ENCODE results near the gene CRADD.
"Not testable (repeated sequence)": the region's sequence is repeated elsewhere in the genome, so short reads cannot be mapped to it uniquely, and the experiment has no call there.

CRADD gene

GRCh38 chr12:93862424-93862823, 185.2 kb downstream of the CRADD start:
- no peak for DNase-seq (ENCODE audit: low read depth in 3 of 3, low spot score in 1 of 3)

GRCh38 chr12:93865751-93866150, 188.6 kb downstream of the CRADD start:
- DNase-seq (ENCODE audit: low read depth in 3 of 3, low spot score in 1 of 3) = no peak

- no peak for DNase-seq (ENCODE audit: low read depth in 3 of 3, low spot score in 1 of 3)
These were observed 191.6 kb downstream of the CRADD start for GRCh38 chr12:93868771-93869170.

- DNase-seq (ENCODE audit: low read depth in 3 of 3, low spot score in 1 of 3) = no peak
These were observed 193.0 kb downstream of the CRADD start for GRCh38 chr12:93870020-93870795.

- not testable (repeated sequence) for DNase-seq (ENCODE audit: low read depth in 3 of 3, low spot score in 1 of 3)
These were observed 194.4 kb downstream of the CRADD start for GRCh38 chr12:93871566-93871965.

- DNase-seq (ENCODE audit: low read depth in 3 of 3, low spot score in 1 of 3) = no peak
These were observed 196.4 kb downstream of the CRADD start for GRCh38 chr12:93873561-93873960.

GRCh38 chr12:93875157-93875556, 198.0 kb downstream of the CRADD start:
- DNase-seq (ENCODE audit: low read depth in 3 of 3, low spot score in 1 of 3) = no peak

- no peak for DNase-seq (ENCODE audit: low read depth in 3 of 3, low spot score in 1 of 3)
These were observed 199.2 kb downstream of the CRADD start for GRCh38 chr12:93876360-93876759.

- no peak for DNase-seq (ENCODE audit: low read depth in 3 of 3, low spot score in 1 of 3)
These were observed 200.3 kb downstream of the CRADD start for GRCh38 chr12:93877446-93877845.

- no peak for DNase-seq (ENCODE audit: low read depth in 3 of 3, low spot score in 1 of 3)
These were observed 202.6 kb downstream of the CRADD start for GRCh38 chr12:93879476-93880421.

GRCh38 chr12:93880853-93881522, 203.8 kb downstream of the CRADD start:
- no peak for DNase-seq (ENCODE audit: low read depth in 3 of 3, low spot score in 1 of 3)

- DNase-seq (ENCODE audit: low read depth in 3 of 3, low spot score in 1 of 3) = no peak
These were observed 205.6 kb downstream of the CRADD start for GRCh38 chr12:93882763-93883162.

GRCh38 chr12:93883436-93884154, 206.4 kb downstream of the CRADD start:
- no peak for DNase-seq (ENCODE audit: low read depth in 3 of 3, low spot score in 1 of 3)

- DNase-seq (ENCODE audit: low read depth in 3 of 3, low spot score in 1 of 3) = no peak
These were observed 207.8 kb downstream of the CRADD start for GRCh38 chr12:93884794-93885460.

- not testable (repeated sequence) for DNase-seq (ENCODE audit: low read depth in 3 of 3, low spot score in 1 of 3)
These were observed 208.9 kb downstream of the CRADD start for GRCh38 chr12:93885973-93886532.

- no peak for DNase-seq (ENCODE audit: low read depth in 3 of 3, low spot score in 1 of 3)
These were observed 209.6 kb downstream of the CRADD start for GRCh38 chr12:93886533-93887511.

GRCh38 chr12:93888964-93889363, 211.8 kb downstream of the CRADD start:
- DNase-seq (ENCODE audit: low read depth in 3 of 3, low spot score in 1 of 3) = no peak

- DNase-seq (ENCODE audit: low read depth in 3 of 3, low spot score in 1 of 3) = no peak
These were observed 212.5 kb downstream of the CRADD start for GRCh38 chr12:93889516-93890212.
